K562 (cell line): ENCODE data around the gene TUBA4B. TPM values are rescaled to one million over a fixed set of nuclear protein-coding genes. Genes with fewer than 3 reads are reported as not detected.

Experiments
- ARID4B ChIP-seq: sonication (generic); formaldehyde crosslinking; IDR thresholded peaks from 2 replicates; pipeline ENCODE4 v1.8.0; 2022; ENCODE audit warnings: mild to moderate bottlenecking, missing genetic modification reagents
- BRCA1 ChIP-seq, 2 experiments: fragments of 450-650 bp in 1 of 2; sonication (generic) in 1 of 2; formaldehyde crosslinking in 1 of 2; IDR thresholded peaks; 2 replicates each; pipeline versions ENCODE4 v1.5.0 to v1.6.1; 2017 to 2020; ENCODE audit warnings: mild to moderate bottlenecking in 1 of 2, missing genetic modification reagents in 1 of 2
- BRF1 ChIP-seq: IDR thresholded peaks from 3 replicates; pipeline ENCODE4 v1.6.1; 2011; ENCODE audit warnings: borderline replicate concordance, mild to moderate bottlenecking; ENCODE audit not compliant: insufficient read length; ENCODE audit errors: extremely low read depth
- CHD1 ChIP-seq: fragments of 200-600 bp; sonication (generic); IDR thresholded peaks from one replicate; pipeline ENCODE4 v1.6.1; 2012; ENCODE audit warnings: mild to moderate bottlenecking, moderate library complexity, low read length, inconsistent platforms
- ETS1 ChIP-seq: conservative IDR thresholded peaks from 2 replicates; pipeline ENCODE4 v1.6.1; 2011; ENCODE audit warnings: low read depth, mild to moderate bottlenecking, low read length; ENCODE audit not compliant: control insufficient read depth
- FIP1L1 ChIP-seq: fragments of 200-400 bp; formaldehyde crosslinking; IDR thresholded peaks from 2 replicates; pipeline ENCODE4 v1.6.1; 2018; ENCODE audit warnings: mild to moderate bottlenecking, low read depth, low read length; ENCODE audit not compliant: poor library complexity, severe bottlenecking
- HDAC1 ChIP-seq, 2 experiments: fragments of 450-650 bp; IDR thresholded peaks; 2 replicates each; pipeline ENCODE4 v1.6.1; 2016 to 2017; ENCODE audit warnings: inconsistent platforms in 1 of 2, mild to moderate bottlenecking in 1 of 2, moderate library complexity in 1 of 2
- MYC ChIP-seq, 2 experiments: fragments of 250-450 bp in 1 of 2; sonication (Bioruptor Pico) in 1 of 2; IDR thresholded peaks; 2 replicates each; pipeline versions ENCODE4 v1.5.1 to v1.6.1; 2012 to 2021; ENCODE audit warnings: low read depth in 2 of 2, borderline replicate concordance in 1 of 2, improper control_type of control experiment in 1 of 2, low read length in 1 of 2, mild to moderate bottlenecking in 1 of 2, moderate library complexity in 1 of 2
- POLR2G ChIP-seq: fragments of 200-400 bp; formaldehyde crosslinking; IDR thresholded peaks from 2 replicates; pipeline ENCODE4 v1.6.1; 2017; ENCODE audit warnings: low read depth, mild to moderate bottlenecking, antibody characterized with exemption, low read length, moderate library complexity
- SP1 ChIP-seq: sonication (generic); formaldehyde crosslinking; IDR thresholded peaks from 2 replicates; pipeline ENCODE4 v1.8.1; 2022; ENCODE audit warnings: mild to moderate bottlenecking, missing genetic modification reagents
- TGIF2 ChIP-seq: sonication (generic); formaldehyde crosslinking; IDR thresholded peaks from 2 replicates; pipeline ENCODE4 v1.8.1; 2022; ENCODE audit warnings: mild to moderate bottlenecking, missing genetic modification reagents, moderate library complexity
- UBTF ChIP-seq, 2 experiments: IDR thresholded peaks; 2 replicates each; pipeline ENCODE4 v1.6.1; 2012; ENCODE audit warnings: improper control_type of control experiment in 2 of 2, low read depth in 2 of 2, low read length in 2 of 2, borderline replicate concordance in 1 of 2
- XRCC3 ChIP-seq: fragments of 450-650 bp; IDR thresholded peaks from 2 replicates; pipeline ENCODE4 v1.6.1; 2017; ENCODE audit warnings: mild to moderate bottlenecking, moderate library complexity
- ZFPM2 ChIP-seq: fragments of 250-450 bp; sonication (Bioruptor Pico); IDR thresholded peaks from 2 replicates; pipeline ENCODE4 v1.5.1; 2022; ENCODE audit warnings: mild to moderate bottlenecking
- ZNF143 ChIP-seq: sonication (generic); formaldehyde crosslinking; IDR thresholded peaks from 2 replicates; pipeline ENCODE4 v1.9.0; 2022; ENCODE audit warnings: mild to moderate bottlenecking, missing genetic modification reagents
- ZNF699 ChIP-seq: fragments of 250-450 bp; sonication (Bioruptor Pico); IDR thresholded peaks from 2 replicates; pipeline ENCODE4 v1.8.0; 2021; ENCODE audit warnings: mild to moderate bottlenecking, moderate library complexity; ENCODE audit not compliant: insufficient replicate concordance
- polyA plus RNA-seq, 8 experiments: library from polyadenylated mRNA; depleted of rRNA in 4 of 8; stranded (reverse) in 5 of 8; unstranded in 3 of 8; fragments of >200 nt; fragmentation: Nextera tagmentation in 2 of 8; fragmentation: Illumina TruSeq in 1 of 8; extraction: Ambion mirVana in 2 of 8; extraction: Trizol in 1 of 8; gene quantifications; 2 replicates each; pipeline versions ENCODE4 v1.2.1 to v1.2.3, GENCODE V29; 2011 to 2014; ENCODE audit warnings: inconsistent platforms in 1 of 8, missing spikeins in 1 of 8
- total RNA-seq, 7 experiments: library from RNA; depleted of rRNA in 6 of 7; stranded (reverse); fragments of >200 nt in 6 of 7; fragmentation: Illumina TruSeq in 2 of 7; extraction: Trizol in 2 of 7; gene quantifications; 2 replicates each; pipeline versions ENCODE4 v1.2.1 to v1.2.3, GENCODE V29; 2011 to 2021; ENCODE audit warnings: low replicate concordance in 1 of 7
- TF ChIP-seq, protein P1 (sequence below): sonication (generic); formaldehyde crosslinking; IDR thresholded peaks from 2 replicates; pipeline ENCODE4 v1.8.0; 2022; ENCODE audit warnings: missing genetic modification reagents, mild to moderate bottlenecking, moderate library complexity, borderline replicate concordance

The TUBA4B gene
- total and polyA plus RNA-seq, 9 of the 15 experiments (the other 6 are each of a cell fraction or from before 2014, with no cell fraction given) = 0.04 TPM; not detected in 8

DNA sequence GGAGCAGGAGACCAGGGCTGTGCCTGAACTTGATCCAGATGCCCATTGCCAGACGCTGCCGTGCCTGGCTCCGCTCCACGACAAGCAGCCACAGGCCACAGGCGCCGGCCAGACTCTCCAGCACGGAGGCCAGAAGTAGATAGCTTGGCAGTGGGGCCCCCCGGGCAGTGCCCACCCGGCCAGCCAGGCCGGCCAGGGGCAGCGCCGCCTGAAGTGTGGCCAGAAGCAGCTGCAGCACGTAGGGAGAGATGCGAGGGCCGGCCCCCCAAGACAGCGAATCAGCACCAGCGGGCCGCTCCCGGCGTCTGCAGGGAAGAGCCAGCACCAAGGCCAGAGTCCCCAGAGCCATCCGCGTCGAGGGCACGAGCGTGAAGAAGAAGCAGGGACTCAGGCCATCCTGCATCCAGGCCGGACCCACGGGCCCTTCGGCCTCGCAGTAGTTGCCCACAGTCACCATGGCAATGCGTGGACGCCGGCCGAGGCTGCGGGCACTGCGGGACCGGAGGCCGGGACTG lies 34.8 kb upstream of the TUBA4B start (continued):
- TF ChIP-seq MYC (IDR thresholded peaks at IDR 0.05; ENCODE audit: low read depth, low read length) = no peak
- TF ChIP-seq MYC (CRISPR knock-in tag; IDR thresholded peaks at IDR 0.05; ENCODE audit: borderline replicate concordance, low read depth) = no peak
- TF ChIP-seq ZFPM2 (CRISPR knock-in tag) = 0 out of 2 replicates have a peak, but pooled peaks have one; percentile 18
- no peak for TF ChIP-seq XRCC3
- no peak for TF ChIP-seq BRCA1 (IDR thresholded peaks at IDR 0.05)
- no peak for TF ChIP-seq BRCA1 (CRISPR knock-in tag; IDR thresholded peaks at IDR 0.05)
- TF ChIP-seq CHD1 = peak; percentile 38
- TF ChIP-seq HDAC1 (IDR thresholded peaks at IDR 0.05) = peak in 1 of 2 experiments; percentile 62; a peak in 1 of 4 replicates
- peak; percentile 5; the same call in 1 of the 2 replicates for TF ChIP-seq SP1 (CRISPR knock-in tag)
- TF ChIP-seq TGIF2 (CRISPR knock-in tag) = 0 out of 2 replicates have a peak, but pooled peaks have one; percentile 79
- no peak for TF ChIP-seq POLR2G
- TF ChIP-seq ETS1 = 0 out of 2 replicates have a peak, but pooled peaks have one; percentile 45
- TF ChIP-seq, protein P1, sequence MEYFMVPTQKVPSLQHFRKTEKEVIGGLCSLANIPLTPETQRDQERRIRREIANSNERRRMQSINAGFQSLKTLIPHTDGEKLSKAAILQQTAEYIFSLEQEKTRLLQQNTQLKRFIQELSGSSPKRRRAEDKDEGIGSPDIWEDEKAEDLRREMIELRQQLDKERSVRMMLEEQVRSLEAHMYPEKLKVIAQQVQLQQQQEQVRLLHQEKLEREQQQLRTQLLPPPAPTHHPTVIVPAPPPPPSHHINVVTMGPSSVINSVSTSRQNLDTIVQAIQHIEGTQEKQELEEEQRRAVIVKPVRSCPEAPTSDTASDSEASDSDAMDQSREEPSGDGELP (CRISPR knock-in tag) = peak; percentile 72; the same call in 1 of the 2 replicates
- peak; percentile 88 for TF ChIP-seq FIP1L1
- TF ChIP-seq BRF1 = no peak
- peak; percentile 76; the same call in 1 of the 2 replicates for TF ChIP-seq ARID4B (CRISPR knock-in tag)
- TF ChIP-seq UBTF (IDR thresholded peaks at IDR 0.05; ENCODE audit: borderline replicate concordance in 1 of 2, low read depth in 2 of 2, low read length in 2 of 2) = 0 out of 4 replicates have a peak, but pooled peaks have one; percentile 17 to 43
- TF ChIP-seq ZNF699 = no peak
- TF ChIP-seq ZNF143 (CRISPR knock-in tag) = peak; percentile 45; the same call in 1 of the 2 replicates
